Body of pancreas (tissue), 4 donors: ENCODE data around the gene CAMK1D. TPM values are rescaled to one million over a fixed set of nuclear protein-coding genes. Genes with fewer than 3 reads are reported as not detected.
A peak's percentile ranks its signal among the peaks of the same experiment; 100 is the strongest.

Experiments used
- ATAC-seq: fragments of 150-250 bp; one replicate; pipeline ENCODE4 v1.9.1; 2016
- DNase-seq, 4 donors: peaks; one replicate each; pipeline ENCODE4 v3.0.0-alpha.2; 2019
- H3K27ac ChIP-seq, 4 donors: fragments of 200-600 bp; sonication (generic); 1 replicate in 3 of 4; 2 replicates in 1 of 4; pipeline versions ENCODE4 v1.5.1 to v1.6.1; 2016 to 2019; ENCODE audit warnings: mild to moderate bottlenecking in 1 of 4, mixed read lengths in 1 of 4, moderate library complexity in 1 of 4
- H3K27me3 ChIP-seq, 2 donors: fragments of 200-600 bp; sonication (generic); one replicate each; pipeline ENCODE4 v1.6.0; 2016; ENCODE audit warnings: mild to moderate bottlenecking in 1 of 2
- H3K36me3 ChIP-seq, 2 donors: fragments of 200-600 bp; sonication (generic); replicated peaks in 1 of 2; 2 replicates each; pipeline ENCODE4 v1.5.1; 2016; ENCODE audit warnings: low read depth in 2 of 2; ENCODE audit not compliant: insufficient read depth in 1 of 2
- H3K4me1 ChIP-seq: fragments of 200-600 bp; sonication (generic); one replicate; pipeline ENCODE4 v1.6.0; 2016
- H3K4me3 ChIP-seq, 2 donors: fragments of 200-600 bp; sonication (generic); 1 replicate in 1 of 2; 2 replicates in 1 of 2; pipeline ENCODE4 v1.5.1; 2016 to 2019
- H3K9me3 ChIP-seq, 3 donors: fragments of 200-600 bp; sonication (generic); 1 replicate in 2 of 3; 2 replicates in 1 of 3; pipeline ENCODE4 v1.5.1; 2016
- CTCF ChIP-seq, 7 experiments: fragments of 450-650 bp in 4 of 7; fragments of 200-600 bp in 3 of 7; sonication (generic) in 3 of 7; IDR thresholded peaks; one replicate each; pipeline ENCODE4 v1.5.1; 2016 to 2019; ENCODE audit warnings: antibody characterized with exemption in 7 of 7
- POLR2A ChIP-seq, 3 donors: fragments of 450-650 bp; IDR thresholded peaks; one replicate each; pipeline ENCODE4 v1.6.1; 2016; ENCODE audit warnings: antibody characterized with exemption in 3 of 3, mild to moderate bottlenecking in 2 of 3
- WGBS, 2 donors: methylation state at CpG; one replicate each; pipeline ENCODE4 v1.1.5; 2017; 5-methylcytosine and 5-hydroxymethylcytosine counted together
- intact Hi-C: fragments of 100-400 bp; cut with DNase I; formaldehyde crosslinking; loops from one replicate; pipeline ENCODE4 v1.15.1; 2023
- total RNA-seq, 2 donors: library from RNA; depleted of rRNA; stranded (reverse); fragments of >200 nt; gene quantifications; one replicate each; pipeline ENCODE4 v1.1.0, GENCODE V29; 2016

The CAMK1D gene
- total RNA-seq, 2 donors from 2014 or later = 12.5 to 14.2 TPM

GRCh38 chr10:12622691-12623090 is 273.3 kb downstream of the CAMK1D start:
- Histone ChIP-seq H3K4me1 (peaks cover 9% of the 10 kb centered on the region), H3K4me3 (no peak overlapping the region), H3K36me3 (no peaks in the 10 kb centered on the region), H3K27ac (no peak overlapping the region), H3K9me3 (no peaks in the 10 kb centered on the region), H3K27me3 (no peaks in the 10 kb centered on the region)
- intact Hi-C loops = no loop called here
- no peak for ATAC-seq
- no peak for TF ChIP-seq POLR2A (IDR thresholded peaks at IDR 0.05)
- no peak for TF ChIP-seq CTCF (IDR thresholded peaks at IDR 0.05)
- 92% methylated on average over 11 of the region's 11 CpGs for WGBS, 2 donors
- no peak for DNase-seq

GRCh38 chr10:12625393-12626023 is 276.2 kb downstream of the CAMK1D start:
- H3K4me3 ChIP-seq = no peak overlapping the region
- intact Hi-C loops = no loop called here
- 87 to 90% methylated on average over 12 of the region's 12 CpGs for WGBS, 2 donors
- DNase-seq = no peak
- no peaks in the 10 kb centered on the region for H3K36me3 ChIP-seq
- TF ChIP-seq POLR2A (IDR thresholded peaks at IDR 0.05) (no peak), CTCF (IDR thresholded peaks at IDR 0.05) (no peak)
- peaks cover 23% of the 10 kb centered on the region for H3K4me1 ChIP-seq
- no peaks in the 10 kb centered on the region for H3K9me3 ChIP-seq
- no peak for ATAC-seq
- H3K27me3 ChIP-seq = no peaks in the 10 kb centered on the region
- H3K27ac ChIP-seq = no peak overlapping the region

DNA sequence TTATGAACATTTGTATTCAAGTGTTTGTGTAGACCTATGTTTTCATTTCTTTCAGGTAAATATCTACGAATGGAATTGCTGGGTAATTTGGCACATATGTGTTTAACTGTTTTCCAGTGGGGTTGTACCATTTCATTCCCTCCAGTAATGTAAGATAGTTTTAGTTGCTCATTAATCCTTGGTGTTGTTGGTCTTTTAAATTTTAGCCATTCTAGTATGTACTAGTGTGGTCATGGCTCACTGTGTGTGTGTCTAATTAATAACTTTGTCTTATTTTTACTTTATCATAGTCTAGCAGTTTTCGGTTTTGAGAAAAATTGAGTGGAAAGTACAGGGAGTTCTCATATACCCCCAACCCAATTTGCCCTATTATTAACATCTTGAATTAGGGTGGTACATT is 278.8 kb downstream of the CAMK1D start:
- Histone ChIP-seq H3K4me3 (no peak overlapping the region), H3K9me3 (no peaks in the 10 kb centered on the region), H3K4me1 (peaks cover 40% of the 10 kb centered on the region), H3K27me3 (no peaks in the 10 kb centered on the region), H3K27ac (no peak overlapping the region), H3K36me3 (no peaks in the 10 kb centered on the region)
- ATAC-seq (no peak), DNase-seq (no peak)
- TF ChIP-seq POLR2A (IDR thresholded peaks at IDR 0.05) (no peak), CTCF (IDR thresholded peaks at IDR 0.05) (no peak)
- 66 to 72% methylated on average over 2 of the region's 2 CpGs for WGBS, 2 donors
- intact Hi-C loops = no loop called here

- H3K9me3 ChIP-seq = no peaks in the 10 kb centered on the region
- intact Hi-C loops = no loop called here
- no peak overlapping the region for H3K4me3 ChIP-seq
- WGBS, 2 donors = 17 to 23% methylated on average over 10 of the region's 10 CpGs
- peak; percentile 42 for ATAC-seq
- no peak for TF ChIP-seq CTCF (IDR thresholded peaks at IDR 0.05)
- no peaks in the 10 kb centered on the region for H3K36me3 ChIP-seq
- peak overlapping the region in 2 of 4 donors; percentile 17 to 25 for H3K27ac ChIP-seq
- peaks cover 40% of the 10 kb centered on the region for H3K4me1 ChIP-seq
- DNase-seq = peak; percentile 24 to 66 (median 26)
- H3K27me3 ChIP-seq = no peaks in the 10 kb centered on the region
Measured at GRCh38 chr10:12628964-12629766, 279.8 kb downstream of the CAMK1D start.
